ENCODE results near the gene SPAG6.

GRCh38 chr10:22333167-22333974, 11.9 kb upstream of the SPAG6 start:
- no peak for TF ChIP-seq EZH2 (IDR thresholded peaks at IDR 0.05; ENCODE audit: low read length, missing control alignments)
- TF ChIP-seq, protein P1, sequence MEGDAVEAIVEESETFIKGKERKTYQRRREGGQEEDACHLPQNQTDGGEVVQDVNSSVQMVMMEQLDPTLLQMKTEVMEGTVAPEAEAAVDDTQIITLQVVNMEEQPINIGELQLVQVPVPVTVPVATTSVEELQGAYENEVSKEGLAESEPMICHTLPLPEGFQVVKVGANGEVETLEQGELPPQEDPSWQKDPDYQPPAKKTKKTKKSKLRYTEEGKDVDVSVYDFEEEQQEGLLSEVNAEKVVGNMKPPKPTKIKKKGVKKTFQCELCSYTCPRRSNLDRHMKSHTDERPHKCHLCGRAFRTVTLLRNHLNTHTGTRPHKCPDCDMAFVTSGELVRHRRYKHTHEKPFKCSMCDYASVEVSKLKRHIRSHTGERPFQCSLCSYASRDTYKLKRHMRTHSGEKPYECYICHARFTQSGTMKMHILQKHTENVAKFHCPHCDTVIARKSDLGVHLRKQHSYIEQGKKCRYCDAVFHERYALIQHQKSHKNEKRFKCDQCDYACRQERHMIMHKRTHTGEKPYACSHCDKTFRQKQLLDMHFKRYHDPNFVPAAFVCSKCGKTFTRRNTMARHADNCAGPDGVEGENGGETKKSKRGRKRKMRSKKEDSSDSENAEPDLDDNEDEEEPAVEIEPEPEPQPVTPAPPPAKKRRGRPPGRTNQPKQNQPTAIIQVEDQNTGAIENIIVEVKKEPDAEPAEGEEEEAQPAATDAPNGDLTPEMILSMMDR (conservative IDR thresholded peaks at IDR 0.05 in 1 of 2, IDR thresholded peaks at IDR 0.05 in 1 of 2; ENCODE audit: low read depth in 1 of 2, low read length in 2 of 2), result no peak
